Measurements from ENCODE around the gene PRKAG1. TPM values are rescaled to one million over a fixed set of nuclear protein-coding genes. Genes with fewer than 3 reads are reported as not detected.

Gene PRKAG1
- total RNA-seq, 2 donors from 2014 or later: 27.6 to 38.1 TPM

- Mint-ChIP-seq H3K4me3 (no peak overlapping the region), H3K36me3 (ENCODE audit: low read depth) (peaks cover 64% of the 10 kb centered on the region), H3K27ac (no peak overlapping the region), H3K4me1 (peaks cover 38% of the 10 kb centered on the region), H3K9me3 (no peaks in the 10 kb centered on the region), H3K27me3 (ENCODE audit: insufficient read depth) (no peaks in the 10 kb centered on the region)
- H3K4me3 ChIP-seq (ENCODE audit: low read length): no peak overlapping the region
- no peak for DNase-seq
- H3K9me3 ChIP-seq (ENCODE audit: control insufficient read depth, low read length): no peaks in the 10 kb centered on the region
- peaks cover 63% of the 10 kb centered on the region for H3K36me3 ChIP-seq (ENCODE audit: control insufficient read depth, insufficient read depth, low read length)
- no peak overlapping the region for H3K9ac ChIP-seq (ENCODE audit: extremely low read depth, low read length, poor library complexity, severe bottlenecking)
- H3K27me3 ChIP-seq (ENCODE audit: control insufficient read depth, insufficient read depth, low read length, poor library complexity, severe bottlenecking): no peaks in the 10 kb centered on the region
- no peak for TF ChIP-seq CTCF (conservative IDR thresholded peaks at IDR 0.05)
- no peak overlapping the region for H3K27ac ChIP-seq (ENCODE audit: low read depth, low read length)
- 96 to 100% methylated on average over 5 of the region's 5 CpGs for WGBS, 2 experiments (ENCODE audit: insufficient coverage in 1 of 2, insufficient read length in 1 of 2)
- H3K4me1 ChIP-seq (ENCODE audit: control insufficient read depth, insufficient read depth, low read length): peaks cover 4% of the 10 kb centered on the region
Observed at GRCh38 chr12:49054096-49054495, 35.5 kb upstream of the PRKAG1 start.

- DNase-seq: peak; percentile 49
- Mint-ChIP-seq H3K4me3 (no peak overlapping the region), H3K9me3 (no peaks in the 10 kb centered on the region), H3K4me1 (peaks cover 23% of the 10 kb centered on the region), H3K27me3 (ENCODE audit: insufficient read depth) (no peaks in the 10 kb centered on the region), H3K36me3 (ENCODE audit: low read depth) (peaks cover 78% of the 10 kb centered on the region), H3K27ac (no peak overlapping the region)
- H3K27ac ChIP-seq (ENCODE audit: low read depth, low read length): no peak overlapping the region
- H3K4me1 ChIP-seq (ENCODE audit: control insufficient read depth, insufficient read depth, low read length): peaks cover under 1% of the 10 kb centered on the region
- H3K36me3 ChIP-seq (ENCODE audit: control insufficient read depth, insufficient read depth, low read length): peaks cover 78% of the 10 kb centered on the region
- 94 to 95% methylated on average over 14 to 16 of the region's 16 CpGs for WGBS, 2 experiments (ENCODE audit: insufficient coverage in 1 of 2, insufficient read length in 1 of 2)
- no peak overlapping the region for H3K4me3 ChIP-seq (ENCODE audit: low read length)
- no peak overlapping the region for H3K9ac ChIP-seq (ENCODE audit: extremely low read depth, low read length, poor library complexity, severe bottlenecking)
- H3K27me3 ChIP-seq (ENCODE audit: control insufficient read depth, insufficient read depth, low read length, poor library complexity, severe bottlenecking): no peaks in the 10 kb centered on the region
- TF ChIP-seq CTCF (conservative IDR thresholded peaks at IDR 0.05): peak; percentile 28
- H3K9me3 ChIP-seq (ENCODE audit: control insufficient read depth, low read length): no peaks in the 10 kb centered on the region
Observed at GRCh38 chr12:49052451-49053208, 34.1 kb upstream of the PRKAG1 start.

GRCh38 chr12:49051777-49052438 lies 33.3 kb upstream of the PRKAG1 start:
- no peak overlapping the region for H3K9ac ChIP-seq (ENCODE audit: extremely low read depth, low read length, poor library complexity, severe bottlenecking)
- no peaks in the 10 kb centered on the region for H3K4me1 ChIP-seq (ENCODE audit: control insufficient read depth, insufficient read depth, low read length)
- WGBS, 2 experiments (ENCODE audit: insufficient coverage in 1 of 2, insufficient read length in 1 of 2): 94 to 97% methylated on average over 16 to 20 of the region's 20 CpGs
- H3K27ac ChIP-seq (ENCODE audit: low read depth, low read length): no peak overlapping the region
- H3K27me3 Mint-ChIP-seq (ENCODE audit: insufficient read depth): no peaks in the 10 kb centered on the region
- TF ChIP-seq CTCF (conservative IDR thresholded peaks at IDR 0.05): no peak
- no peak overlapping the region for H3K4me3 ChIP-seq (ENCODE audit: low read length)
- H3K4me3 Mint-ChIP-seq: no peak overlapping the region
- no peak for DNase-seq
- no peaks in the 10 kb centered on the region for H3K9me3 Mint-ChIP-seq
- no peak overlapping the region for H3K27ac Mint-ChIP-seq
- peaks cover 84% of the 10 kb centered on the region for H3K36me3 Mint-ChIP-seq (ENCODE audit: low read depth)
- H3K4me1 Mint-ChIP-seq: peaks cover 16% of the 10 kb centered on the region
- no peaks in the 10 kb centered on the region for H3K27me3 ChIP-seq (ENCODE audit: control insufficient read depth, insufficient read depth, low read length, poor library complexity, severe bottlenecking)
- peaks cover 85% of the 10 kb centered on the region for H3K36me3 ChIP-seq (ENCODE audit: control insufficient read depth, insufficient read depth, low read length)
- no peaks in the 10 kb centered on the region for H3K9me3 ChIP-seq (ENCODE audit: control insufficient read depth, low read length)
